ENCODE results near the gene SNX1. TPM values are rescaled to one million over a fixed set of nuclear protein-coding genes. Genes with fewer than 3 reads are reported as not detected.
"Not testable (repeated sequence)": the region's sequence is repeated elsewhere in the genome, so short reads cannot be mapped to it uniquely, and the experiment has no call there.

Gene SNX1
- total RNA-seq, 1 donor from 2014 or later: 89.7 TPM

- intact Hi-C loops (cut with micrococcal nuclease): no loop called here
- DNase-seq: no peak
- ATAC-seq: no peak
Measured at GRCh38 chr15:64107337-64107736, 11.6 kb downstream of the SNX1 start.

GRCh38 chr15:64110108-64110701 is 14.4 kb downstream of the SNX1 start:
- intact Hi-C loops (cut with micrococcal nuclease); DNase-seq: not testable (repeated sequence)
- peak; percentile 63 for ATAC-seq

- intact Hi-C loops (cut with micrococcal nuclease): no loop called here
- no peak for DNase-seq
- no peak for ATAC-seq
Measured at GRCh38 chr15:64110950-64111678, 15.3 kb downstream of the SNX1 start.

GRCh38 chr15:64111679-64112050 is 15.9 kb downstream of the SNX1 start:
- intact Hi-C loops (cut with micrococcal nuclease): no loop called here
- no peak for DNase-seq
- no peak for ATAC-seq

GRCh38 chr15:64112073-64112772 is 16.4 kb downstream of the SNX1 start:
- ATAC-seq: peak; percentile 30
- intact Hi-C loops (cut with micrococcal nuclease): no loop called here
- DNase-seq: no peak

GRCh38 chr15:64112904-64113303 is 17.1 kb downstream of the SNX1 start:
- ATAC-seq: no peak

GRCh38 chr15:64117759-64118487 is 22.1 kb downstream of the SNX1 start:
- DNase-seq (no peak), ATAC-seq (no peak)
- intact Hi-C loops (cut with micrococcal nuclease): no loop called here

More at GRCh38 chr15:64112904-64113303, 17.1 kb downstream of the SNX1 start:
- intact Hi-C loops (cut with micrococcal nuclease): no loop called here
- DNase-seq: no peak

GRCh38 chr15:64120322-64120721 is 24.5 kb downstream of the SNX1 start:
- intact Hi-C loops (cut with micrococcal nuclease); ATAC-seq; DNase-seq: not testable (repeated sequence)

- ATAC-seq (no peak), DNase-seq (no peak)
- intact Hi-C loops (cut with micrococcal nuclease): no loop called here
Measured at GRCh38 chr15:64121614-64122013, 25.8 kb downstream of the SNX1 start.

GRCh38 chr15:64122444-64122843 is 26.7 kb downstream of the SNX1 start:
- intact Hi-C loops (cut with micrococcal nuclease): no loop called here
- DNase-seq (no peak), ATAC-seq (no peak)

GRCh38 chr15:64122936-64123351 is 27.2 kb downstream of the SNX1 start:
- ATAC-seq: peak; percentile 58
- DNase-seq: no peak
- intact Hi-C loops (cut with micrococcal nuclease): no loop called here

- DNase-seq (no peak), ATAC-seq (no peak)
- intact Hi-C loops (cut with micrococcal nuclease): no loop called here
Measured at GRCh38 chr15:64125978-64126377, 30.2 kb downstream of the SNX1 start.

GRCh38 chr15:64127521-64128270 is 31.9 kb downstream of the SNX1 start:
- ATAC-seq (no peak), DNase-seq (no peak)
- intact Hi-C loops (cut with micrococcal nuclease): no loop called here

GRCh38 chr15:64130159-64130558 is 34.4 kb downstream of the SNX1 start:
- no peak for ATAC-seq
- DNase-seq: no peak
- intact Hi-C loops (cut with micrococcal nuclease): no loop called here

- intact Hi-C loops (cut with micrococcal nuclease): no loop called here
- ATAC-seq: peak; percentile 54
- peak; percentile 55 for DNase-seq
Measured at GRCh38 chr15:64131547-64131946, 35.8 kb downstream of the SNX1 start.

GRCh38 chr15:64132217-64132616 is 36.4 kb downstream of the SNX1 start:
- intact Hi-C loops (cut with micrococcal nuclease): no loop called here
- ATAC-seq: peak; percentile 74

GRCh38 chr15:64133623-64134344 is 38.0 kb downstream of the SNX1 start:
- DNase-seq (no peak), ATAC-seq (no peak)
- intact Hi-C loops (cut with micrococcal nuclease): no loop called here

More at GRCh38 chr15:64132217-64132616, 36.4 kb downstream of the SNX1 start:
- no peak for DNase-seq

- intact Hi-C loops (cut with micrococcal nuclease): no loop called here
- ATAC-seq (peak; percentile 51), DNase-seq (peak; percentile 77)
Measured at GRCh38 chr15:64134345-64134829, 38.6 kb downstream of the SNX1 start.

Measured in left ventricle myocardium superior (tissue), 1 donor.